H1 (cell line): ENCODE measurements around the gene LIX1L. TPM values are rescaled to one million over a fixed set of nuclear protein-coding genes. Genes with fewer than 3 reads are reported as not detected.

ENCODE experiments used
- CTCF ChIA-PET: fragments of 300-600 bp; sonication (Branson Sonifier 250); formaldehyde crosslinking; loops from one replicate; lab custom pipeline; 2021; ENCODE audit not compliant: partially characterized antibody; lab: Charles Lee
- POLR2A ChIA-PET: fragments of 300-600 bp; sonication (Branson Sonifier 250); formaldehyde crosslinking; loops from one replicate; lab custom pipeline; 2021; ENCODE audit warnings: inconsistent platforms; ENCODE audit not compliant: partially characterized antibody; lab: Charles Lee
- DNase-seq, 2 experiments: peaks; one replicate each; pipeline versions ENCODE4 v3.0.0 to v3.0.0-alpha.2; 2010 to 2022; ENCODE audit warnings: low spot score in 2 of 2, low read depth in 1 of 2, mixed read lengths in 1 of 2
- FAIRE-seq: peaks from 2 replicates; lab custom pipeline; 2011; peaks lifted over from hg19 to GRCh38; lab: Jason Lieb, UNC
- H2AFZ ChIP-seq: 2 replicates; pipeline ENCODE4 v1.8.1; 2012; ENCODE audit warnings: low read length, inconsistent platforms
- H2AK5ac ChIP-seq: 2 replicates; pipeline ENCODE4 v1.6.1; 2013; ENCODE audit warnings: low read depth, low read length
- H2BK120ac ChIP-seq: replicated peaks from 2 replicates; pipeline ENCODE3; 2013; ENCODE audit warnings: low read depth, low read length, inconsistent platforms
- H2BK12ac ChIP-seq: 2 replicates; pipeline ENCODE4 v1.6.1; 2013; ENCODE audit warnings: low read depth, low read length
- H2BK15ac ChIP-seq: 2 replicates; pipeline ENCODE4 v1.6.1; 2013; ENCODE audit warnings: low read length
- H2BK20ac ChIP-seq: 2 replicates; pipeline ENCODE4 v1.6.1; 2013; ENCODE audit warnings: low read length
- H2BK5ac ChIP-seq: 2 replicates; pipeline ENCODE4 v1.6.1; 2013; ENCODE audit warnings: low read depth, low read length
- H3K14ac ChIP-seq: 2 replicates; pipeline ENCODE4 v1.6.1; 2013; ENCODE audit warnings: inconsistent platforms; ENCODE audit not compliant: insufficient read length
- H3K18ac ChIP-seq: 2 replicates; pipeline ENCODE4 v1.6.1; 2013; ENCODE audit warnings: low read length; ENCODE audit errors: extremely low read depth
- H3K23ac ChIP-seq: 2 replicates; pipeline ENCODE4 v1.6.1; 2013; ENCODE audit warnings: inconsistent platforms; ENCODE audit not compliant: insufficient read length
- H3K23me2 ChIP-seq: 2 replicates; pipeline ENCODE4 v1.6.1; 2013; ENCODE audit warnings: low read depth, low read length
- H3K27ac ChIP-seq: 2 replicates; pipeline ENCODE4 v1.6.1; 2011; ENCODE audit warnings: low read depth, low read length, inconsistent platforms
- H3K27me3 ChIP-seq, 4 experiments: replicated peaks in 1 of 4; 1 replicate in 1 of 4; 2 replicates in 3 of 4; pipeline versions ENCODE4 v1.6.1 to v1.8.1; 2011 to 2013; ENCODE audit warnings: low read length in 3 of 4, mild to moderate bottlenecking in 3 of 4, inconsistent platforms in 2 of 4, mixed read lengths in 2 of 4, moderate library complexity in 1 of 4; ENCODE audit not compliant: control insufficient read depth in 3 of 4, insufficient read depth in 3 of 4; ENCODE audit errors: extremely low read depth in 1 of 4
- H3K36me3 ChIP-seq, 4 experiments: 2 replicates each; pipeline versions ENCODE4 v1.6.1 to v1.8.1; 2011 to 2013; ENCODE audit warnings: mild to moderate bottlenecking in 4 of 4, low read length in 3 of 4, moderate library complexity in 2 of 4, control low read depth in 1 of 4, inconsistent platforms in 1 of 4; ENCODE audit not compliant: insufficient read depth in 4 of 4, control insufficient read depth in 2 of 4
- H3K4ac ChIP-seq: replicated peaks from 2 replicates; pipeline ENCODE3; 2013; ENCODE audit warnings: low read length, low read depth, mixed read lengths, inconsistent platforms; ENCODE audit not compliant: insufficient read length
- H3K4me1 ChIP-seq, 4 experiments: replicated peaks in 1 of 4; 1 replicate in 1 of 4; 2 replicates in 3 of 4; pipeline versions ENCODE4 v1.6.1 to v1.8.1; 2011 to 2013; ENCODE audit warnings: low read length in 3 of 4, inconsistent platforms in 2 of 4, mixed read lengths in 1 of 4; ENCODE audit not compliant: insufficient read depth in 4 of 4, control insufficient read depth in 3 of 4
- H3K4me2 ChIP-seq, 2 experiments: 2 replicates each; pipeline versions ENCODE4 v1.6.1 to v1.8.1; 2011 to 2013; ENCODE audit warnings: low read depth in 2 of 2, low read length in 2 of 2, control low read depth in 1 of 2, inconsistent platforms in 1 of 2, mild to moderate bottlenecking in 1 of 2; ENCODE audit not compliant: insufficient read depth in 1 of 2
- H3K4me3 ChIP-seq, 4 experiments: fragments of 200-600, 300-600 bp in 1 of 4; sonication (generic), shearing (Covaris generic), sonication (Bioruptor Twin) in 1 of 4; 2 replicates each; pipeline versions ENCODE4 v1.5.1 to v1.8.1; 2011 to 2016; ENCODE audit warnings: low read length in 4 of 4, low read depth in 3 of 4, control low read depth in 2 of 4, inconsistent platforms in 2 of 4, mild to moderate bottlenecking in 2 of 4, mixed read lengths in 1 of 4, moderate library complexity in 1 of 4; ENCODE audit not compliant: insufficient read depth in 2 of 4; ENCODE audit errors: extremely low read depth in 1 of 4
- H3K56ac ChIP-seq: replicated peaks from 2 replicates; pipeline ENCODE3; 2013; ENCODE audit warnings: low read depth, mild to moderate bottlenecking, mixed read lengths, low read length, inconsistent platforms; ENCODE audit not compliant: insufficient read length
- H3K79me1 ChIP-seq: 2 replicates; pipeline ENCODE4 v1.6.1; 2013; ENCODE audit warnings: low read depth, low read length, control low read depth
- H3K79me2 ChIP-seq, 2 experiments: 2 replicates each; pipeline versions ENCODE4 v1.6.1 to v1.8.1; 2012 to 2013; ENCODE audit warnings: low read length in 2 of 2, mild to moderate bottlenecking in 2 of 2, inconsistent platforms in 1 of 2; ENCODE audit not compliant: insufficient read depth in 2 of 2, control insufficient read depth in 1 of 2
- H3K9ac ChIP-seq, 4 experiments: replicated peaks in 1 of 4; 1 replicate in 1 of 4; 2 replicates in 3 of 4; pipeline versions ENCODE4 v1.6.1 to v1.8.1; 2011 to 2013; ENCODE audit warnings: low read depth in 3 of 4, low read length in 3 of 4, control low read depth in 2 of 4, mild to moderate bottlenecking in 2 of 4, moderate library complexity in 2 of 4, inconsistent platforms in 1 of 4; ENCODE audit errors: extremely low read depth in 1 of 4
- H3K9me3 ChIP-seq, 2 experiments: 2 replicates each; pipeline versions ENCODE4 v1.6.1 to v1.8.1; 2012 to 2013; ENCODE audit warnings: mild to moderate bottlenecking in 2 of 2, moderate library complexity in 2 of 2, control low read depth in 1 of 2, inconsistent platforms in 1 of 2, low read depth in 1 of 2, low read length in 1 of 2, mixed read lengths in 1 of 2; ENCODE audit not compliant: insufficient read depth in 2 of 2
- H4K20me1 ChIP-seq, 2 experiments: replicated peaks in 1 of 2; 2 replicates each; pipeline versions ENCODE3 to v1.8.1; 2011 to 2013; ENCODE audit warnings: inconsistent platforms in 2 of 2, low read length in 2 of 2, mild to moderate bottlenecking in 1 of 2; ENCODE audit not compliant: insufficient read depth in 2 of 2, control insufficient read depth in 1 of 2
- H4K5ac ChIP-seq: 2 replicates; pipeline ENCODE4 v1.6.1; 2013; ENCODE audit warnings: low read length, low read depth, mixed read lengths, inconsistent platforms; ENCODE audit not compliant: insufficient read length
- H4K8ac ChIP-seq: 2 replicates; pipeline ENCODE4 v1.8.0; 2013; ENCODE audit warnings: mild to moderate bottlenecking, moderate library complexity, low read length, inconsistent platforms; ENCODE audit not compliant: insufficient read depth; ENCODE audit errors: extremely low read depth
- H4K91ac ChIP-seq: replicated peaks from 2 replicates; pipeline ENCODE3; 2013; ENCODE audit warnings: low read length, mixed read lengths, inconsistent platforms; ENCODE audit not compliant: insufficient read length
- BACH1 ChIP-seq: IDR thresholded peaks from 2 replicates; pipeline ENCODE4 v1.6.1; 2012; ENCODE audit warnings: low read length, improper control_type of control experiment
- EGR1 ChIP-seq: IDR thresholded peaks from 2 replicates; pipeline ENCODE4 v1.6.1; 2011; ENCODE audit warnings: low read depth, low read length, borderline replicate concordance
- EZH2 ChIP-seq: fragments of 200-600 bp; sonication (generic); IDR thresholded peaks from 2 replicates; pipeline ENCODE4 v1.7.1; 2012; ENCODE audit warnings: low read depth, mild to moderate bottlenecking, moderate library complexity, low read length, inconsistent platforms; ENCODE audit not compliant: severe bottlenecking
- NANOG ChIP-seq: IDR thresholded peaks from 2 replicates; pipeline ENCODE4 v1.6.1; 2011; ENCODE audit warnings: low read length, low read depth, mild to moderate bottlenecking, inconsistent platforms; ENCODE audit not compliant: insufficient read depth, poor library complexity, severe bottlenecking
- RBBP5 ChIP-seq: IDR thresholded peaks from 2 replicates; pipeline ENCODE4 v1.7.1; 2012; ENCODE audit warnings: low read depth, mild to moderate bottlenecking, inconsistent platforms, low read length, moderate library complexity, borderline replicate concordance
- RXRA ChIP-seq: IDR thresholded peaks from 2 replicates; pipeline ENCODE4 v1.6.1; 2011; ENCODE audit warnings: low read depth, mild to moderate bottlenecking, low read length, moderate library complexity; ENCODE audit not compliant: insufficient read depth
- SAP30 ChIP-seq: fragments of 300-600 bp; sonication (generic); IDR thresholded peaks from 2 replicates; pipeline ENCODE4 v1.7.1; 2012; ENCODE audit warnings: low read length, moderate library complexity, mild to moderate bottlenecking, inconsistent platforms; ENCODE audit not compliant: insufficient read depth, insufficient replicate concordance
- WGBS, 2 experiments: shearing (Covaris generic) in 1 of 2; methylation state at CpG; one replicate each; pipeline versions ENCODE4 v1.1.6 to v1.1.7; 2013 to 2015; ENCODE audit warnings: low lambda C conversion rate in 2 of 2, mixed read lengths in 2 of 2, inconsistent platforms in 1 of 2, low coverage in 1 of 2, missing lambda C conversion rate in 1 of 2; ENCODE audit not compliant: insufficient replicate concordance in 2 of 2, insufficient coverage in 1 of 2, insufficient read length in 1 of 2; ENCODE audit errors: extremely low coverage in 1 of 2, missing lambda C conversion rate in 1 of 2; 5-methylcytosine and 5-hydroxymethylcytosine counted together
- polyA plus RNA-seq, 7 experiments: library from polyadenylated mRNA; depleted of rRNA in 3 of 7; stranded (reverse) in 5 of 7; unstranded in 2 of 7; fragments of >200 nt in 5 of 7; fragments of 200-250 nt in 2 of 7; gene quantifications; 1 replicate in 5 of 7; 2 replicates in 1 of 7; 4 replicates in 1 of 7; pipeline versions ENCODE4 v1.2.1 to v1.2.3, GENCODE V29; 2011 to 2013; ENCODE audit warnings: missing spikeins in 2 of 7, mixed read lengths in 2 of 7
- total RNA-seq: library from RNA; stranded (reverse); fragmentation: NEBNext Ultra II Directional; extraction: Animal tissue kit (Norgen Biotek cat#: 25700); gene quantifications from 2 replicates; pipeline ENCODE4 v1.2.1, GENCODE V29; 2021
- TF ChIP-seq, protein P1 (sequence below): IDR thresholded peaks from 2 replicates; pipeline ENCODE4 v1.6.1; 2011; ENCODE audit warnings: low read depth, mild to moderate bottlenecking, low read length; ENCODE audit not compliant: insufficient read depth

The LIX1L gene
- total and polyA plus RNA-seq, 2 of the 8 experiments (the other 6 are each of a cell fraction or from before 2014, with no cell fraction given) = 2.9 to 3.7 TPM

- H2BK120ac ChIP-seq = no peak overlapping the region
- H3K14ac ChIP-seq = no peak overlapping the region
- no peak overlapping the region for H3K23ac ChIP-seq
- peaks cover 5% of the 10 kb centered on the region; the same call in 1 of the 2 replicates for H3K23me2 ChIP-seq
- H3K27me3 ChIP-seq = peaks cover 0 to 21% (median 15%) of the 10 kb centered on the region in 4 experiments; a peak in 6 of 7 replicates
- no peak overlapping the region for H3K27ac ChIP-seq
- no peaks in the 10 kb centered on the region for H3K79me1 ChIP-seq
- H2BK12ac ChIP-seq = no peak overlapping the region
- H2AFZ ChIP-seq = no peak overlapping the region
- FAIRE-seq (no peak), DNase-seq (no peak)
- TF ChIP-seq EZH2 (no peak), RBBP5 (no peak), EGR1 (no peak), NANOG (no peak), BACH1 (no peak), RXRA (no peak), SAP30 (no peak)
- TF ChIP-seq, protein P1, sequence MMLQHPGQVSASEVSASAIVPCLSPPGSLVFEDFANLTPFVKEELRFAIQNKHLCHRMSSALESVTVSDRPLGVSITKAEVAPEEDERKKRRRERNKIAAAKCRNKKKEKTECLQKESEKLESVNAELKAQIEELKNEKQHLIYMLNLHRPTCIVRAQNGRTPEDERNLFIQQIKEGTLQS = no peak
- no peak overlapping the region for H4K91ac ChIP-seq
- H3K36me3 ChIP-seq = no peaks in the 10 kb centered on the region
- no peak overlapping the region for H3K56ac ChIP-seq
- H3K4me3 ChIP-seq = no peak overlapping the region
- H2BK20ac ChIP-seq = no peak overlapping the region
- H4K20me1 ChIP-seq = no peaks in the 10 kb centered on the region
- H3K79me2 ChIP-seq = no peaks in the 10 kb centered on the region
- H3K9ac ChIP-seq = no peak overlapping the region
- no peak overlapping the region for H2AK5ac ChIP-seq
- H3K4me2 ChIP-seq = no peak overlapping the region; a peak in 1 of 4 replicates
- H3K4me1 ChIP-seq = peaks cover 0 to 6% (median 0%) of the 10 kb centered on the region in 4 experiments; a peak in 3 of 7 replicates
- WGBS, 2 experiments = 63% methylated on average over 1 of the region's 1 CpG; no CpG with 5 or more reads in 1 of the 2 experiments
- no peak overlapping the region for H3K18ac ChIP-seq
- ChIA-PET CTCF (interaction anchor here (3.8 to 5.0 kb wide), 2 partner anchors 12 to 26 kb away, joined by 18 to 19 read pairs; partner anchors contain the start of gene ITGA10), POLR2A (interaction anchor here (1.0 to 1.3 kb wide), 2 partner anchors 8 to 40 kb away, joined by 3 read pairs; no protein-coding TSS in a partner anchor)
- no peak overlapping the region for H4K8ac ChIP-seq
- no peak overlapping the region for H2BK5ac ChIP-seq
- no peaks in the 10 kb centered on the region for H3K9me3 ChIP-seq
- H2BK15ac ChIP-seq = no peak overlapping the region
- no peak overlapping the region for H4K5ac ChIP-seq
- H3K4ac ChIP-seq = no peak overlapping the region
Measured at GRCh38 chr1:145884675-145885074, 73.1 kb downstream of the LIX1L start.
